Esophagus (tissue), 2 donors: ENCODE results near the gene CLIP2. TPM values are rescaled to one million over a fixed set of nuclear protein-coding genes. Genes with fewer than 3 reads are reported as not detected.
"Not testable (repeated sequence)": the region's sequence is repeated elsewhere in the genome, so short reads cannot be mapped to it uniquely, and the experiment has no call there.

Experiments
- H3K27ac ChIP-seq, 2 donors: one replicate each; pipeline ENCODE4 v1.5.1; 2013; ENCODE audit warnings: low read depth in 2 of 2, mild to moderate bottlenecking in 2 of 2, inconsistent platforms in 1 of 2, low read length in 1 of 2, moderate library complexity in 1 of 2
- H3K27me3 ChIP-seq, 2 donors: one replicate each; pipeline ENCODE4 v1.6.1; 2013; ENCODE audit warnings: low read length in 2 of 2, control low read depth in 1 of 2, mild to moderate bottlenecking in 1 of 2; ENCODE audit not compliant: insufficient read depth in 2 of 2, control insufficient read depth in 1 of 2
- H3K36me3 ChIP-seq, 2 donors: one replicate each; pipeline ENCODE4 v1.6.1; 2013; ENCODE audit warnings: low read length in 1 of 2; ENCODE audit not compliant: control insufficient read depth in 2 of 2, insufficient read depth in 2 of 2
- H3K4me1 ChIP-seq, 2 donors: one replicate each; pipeline ENCODE4 v1.6.1; 2013; ENCODE audit warnings: low read length in 1 of 2; ENCODE audit not compliant: control insufficient read depth in 2 of 2, insufficient read depth in 2 of 2
- H3K4me3 ChIP-seq, 2 donors: one replicate each; pipeline ENCODE4 v1.5.1; 2013; ENCODE audit warnings: low read length in 2 of 2, mild to moderate bottlenecking in 2 of 2, low read depth in 1 of 2, moderate library complexity in 1 of 2
- H3K9me3 ChIP-seq, 2 donors: one replicate each; pipeline ENCODE4 v1.6.1; 2013; ENCODE audit warnings: mild to moderate bottlenecking in 2 of 2, low read depth in 1 of 2, low read length in 1 of 2, moderate library complexity in 1 of 2; ENCODE audit not compliant: control insufficient read depth in 2 of 2, insufficient read depth in 1 of 2
- WGBS, 2 donors: extraction: QIAGEN DNeasy Blood & Tissue Kit; methylation state at CpG; one replicate each; pipeline ENCODE4 v1.1.7; 2013; 5-methylcytosine and 5-hydroxymethylcytosine counted together
- polyA plus RNA-seq, 2 donors: library from polyadenylated mRNA; stranded (reverse); fragments of 200-250 nt; gene quantifications; one replicate each; pipeline ENCODE4 v1.2.3, GENCODE V29; 2013
- donor health status: healthy with polysubstance abuse.
- donor health status: Bipolar disorder and iron deficiency.

CLIP2 gene
- polyA plus RNA-seq, 2 donors = 5.5 to 6.3 TPM

- Histone ChIP-seq H3K27me3 (no peaks in the 10 kb centered on the region), H3K27ac (no peak overlapping the region), H3K4me3 (no peak overlapping the region), H3K4me1 (no peaks in the 10 kb centered on the region), H3K36me3 (peaks cover 0 to 5% of the 10 kb centered on the region in 2 donors), H3K9me3 (no peaks in the 10 kb centered on the region)
- WGBS, 2 donors = 81 to 82% methylated on average over 31 of the region's 31 CpGs
Observed at GRCh38 chr7:74405191-74405898, 116.1 kb downstream of the CLIP2 start.

GRCh38 chr7:74405899-74406512 lies 116.8 kb downstream of the CLIP2 start:
- Histone ChIP-seq H3K9me3 (no peaks in the 10 kb centered on the region), H3K27ac (no peak overlapping the region), H3K4me3 (no peak overlapping the region), H3K4me1 (no peaks in the 10 kb centered on the region), H3K36me3 (peaks cover 0 to 2% of the 10 kb centered on the region in 2 donors), H3K27me3 (no peaks in the 10 kb centered on the region)
- WGBS, 2 donors = 88% methylated on average over 20 of the region's 20 CpGs

GRCh38 chr7:74407958-74408357 lies 118.8 kb downstream of the CLIP2 start:
- no peaks in the 10 kb centered on the region for H3K9me3 ChIP-seq
- no peaks in the 10 kb centered on the region for H3K4me1 ChIP-seq
- WGBS, 2 donors = 65 to 66% methylated on average over 4 of the region's 4 CpGs
- peaks cover 0 to 2% of the 10 kb centered on the region in 2 donors for H3K36me3 ChIP-seq
- no peaks in the 10 kb centered on the region for H3K27me3 ChIP-seq
- no peak overlapping the region for H3K4me3 ChIP-seq
- H3K27ac ChIP-seq = no peak overlapping the region

- Histone ChIP-seq H3K9me3 (no peaks in the 10 kb centered on the region), H3K27ac (no peak overlapping the region), H3K4me1 (no peaks in the 10 kb centered on the region), H3K27me3 (no peaks in the 10 kb centered on the region), H3K4me3 (no peak overlapping the region), H3K36me3 (no peaks in the 10 kb centered on the region)
- 65 to 69% methylated on average over 7 of the region's 7 CpGs for WGBS, 2 donors
Observed at GRCh38 chr7:74409571-74409970, 120.4 kb downstream of the CLIP2 start.

GRCh38 chr7:74410772-74411171 lies 121.6 kb downstream of the CLIP2 start:
- Histone ChIP-seq H3K4me3 (no peak overlapping the region), H3K36me3 (no peaks in the 10 kb centered on the region), H3K9me3 (no peaks in the 10 kb centered on the region), H3K27ac (no peak overlapping the region), H3K4me1 (no peaks in the 10 kb centered on the region), H3K27me3 (no peaks in the 10 kb centered on the region)
- WGBS, 2 donors = 71% methylated on average over 2 of the region's 2 CpGs

- not testable (repeated sequence) for H3K4me3 ChIP-seq, H3K27me3 ChIP-seq, H3K36me3 ChIP-seq, H3K4me1 ChIP-seq, H3K27ac ChIP-seq, H3K9me3 ChIP-seq
- WGBS, 2 donors = 64 to 77% methylated on average over 5 of the region's 5 CpGs
Observed at GRCh38 chr7:74411571-74411970, 122.4 kb downstream of the CLIP2 start.

GRCh38 chr7:74412056-74412455 lies 122.8 kb downstream of the CLIP2 start:
- no peak overlapping the region for H3K4me3 ChIP-seq
- H3K9me3 ChIP-seq = no peaks in the 10 kb centered on the region
- H3K36me3 ChIP-seq = no peaks in the 10 kb centered on the region
- 26 to 33% methylated on average over 4 of the region's 4 CpGs for WGBS, 2 donors
- H3K4me1 ChIP-seq = no peaks in the 10 kb centered on the region
- H3K27me3 ChIP-seq = no peaks in the 10 kb centered on the region
- H3K27ac ChIP-seq = no peak overlapping the region

- Histone ChIP-seq H3K27ac (no peak overlapping the region), H3K9me3 (no peaks in the 10 kb centered on the region), H3K36me3 (no peaks in the 10 kb centered on the region), H3K4me1 (peaks cover 0 to 3% of the 10 kb centered on the region in 2 donors), H3K27me3 (no peaks in the 10 kb centered on the region), H3K4me3 (no peak overlapping the region)
- WGBS, 2 donors = 73 to 80% methylated on average over 3 of the region's 3 CpGs
Observed at GRCh38 chr7:74412603-74413002, 123.4 kb downstream of the CLIP2 start.

GRCh38 chr7:74414595-74415333 lies 125.6 kb downstream of the CLIP2 start:
- not testable (repeated sequence) for H3K4me3 ChIP-seq, H3K4me1 ChIP-seq, H3K27ac ChIP-seq, H3K36me3 ChIP-seq, H3K9me3 ChIP-seq, H3K27me3 ChIP-seq
- WGBS, 2 donors = no CpG with 5 or more reads among the region's 7 CpGs
